ENCODE results near the gene PJA2. TPM values are rescaled to one million over a fixed set of nuclear protein-coding genes. Genes with fewer than 3 reads are reported as not detected.
"Not testable (repeated sequence)": the region's sequence is repeated elsewhere in the genome, so short reads cannot be mapped to it uniquely, and the experiment has no call there.

The PJA2 gene
- total RNA-seq, 4 donors from 2014 or later = 74.3 to 229 (median 135) TPM

- Histone ChIP-seq H3K27ac (no peak overlapping the region), H3K27me3 (no peaks in the 10 kb centered on the region), H3K4me1 (no peaks in the 10 kb centered on the region), H3K4me3 (no peak overlapping the region), H3K9me3 (no peaks in the 10 kb centered on the region), H3K36me3 (no peaks in the 10 kb centered on the region)
- TF ChIP-seq POLR2A (IDR thresholded peaks at IDR 0.05) = no peak
- TF ChIP-seq, protein P1, sequence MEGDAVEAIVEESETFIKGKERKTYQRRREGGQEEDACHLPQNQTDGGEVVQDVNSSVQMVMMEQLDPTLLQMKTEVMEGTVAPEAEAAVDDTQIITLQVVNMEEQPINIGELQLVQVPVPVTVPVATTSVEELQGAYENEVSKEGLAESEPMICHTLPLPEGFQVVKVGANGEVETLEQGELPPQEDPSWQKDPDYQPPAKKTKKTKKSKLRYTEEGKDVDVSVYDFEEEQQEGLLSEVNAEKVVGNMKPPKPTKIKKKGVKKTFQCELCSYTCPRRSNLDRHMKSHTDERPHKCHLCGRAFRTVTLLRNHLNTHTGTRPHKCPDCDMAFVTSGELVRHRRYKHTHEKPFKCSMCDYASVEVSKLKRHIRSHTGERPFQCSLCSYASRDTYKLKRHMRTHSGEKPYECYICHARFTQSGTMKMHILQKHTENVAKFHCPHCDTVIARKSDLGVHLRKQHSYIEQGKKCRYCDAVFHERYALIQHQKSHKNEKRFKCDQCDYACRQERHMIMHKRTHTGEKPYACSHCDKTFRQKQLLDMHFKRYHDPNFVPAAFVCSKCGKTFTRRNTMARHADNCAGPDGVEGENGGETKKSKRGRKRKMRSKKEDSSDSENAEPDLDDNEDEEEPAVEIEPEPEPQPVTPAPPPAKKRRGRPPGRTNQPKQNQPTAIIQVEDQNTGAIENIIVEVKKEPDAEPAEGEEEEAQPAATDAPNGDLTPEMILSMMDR (IDR thresholded peaks at IDR 0.05) = no peak
- intact Hi-C loops (cut with DNase I; ENCODE audit: low total_unique reads) = no loop called here
- DNase-seq = no peak
Measured at GRCh38 chr5:109299557-109299956, 110.2 kb downstream of the PJA2 start.

DNA sequence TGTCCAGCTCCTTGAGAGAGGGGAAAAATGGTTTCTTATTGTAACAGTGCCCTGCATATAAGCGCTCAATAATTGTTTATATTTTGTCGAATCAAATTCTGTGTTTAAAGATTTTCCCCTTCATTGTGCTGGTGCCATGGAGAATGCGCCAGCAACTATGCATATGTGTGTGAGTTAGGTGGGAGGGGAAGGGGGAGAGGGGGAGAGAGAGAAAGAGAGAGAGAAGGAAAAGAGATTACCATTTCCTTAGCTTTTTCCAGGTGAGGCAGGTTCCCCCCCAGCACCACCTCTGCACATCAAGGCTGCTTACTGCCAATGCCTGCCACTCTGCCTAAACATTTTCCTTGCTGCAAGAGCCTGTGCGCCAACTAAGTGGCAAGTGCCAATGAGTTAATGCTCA lies 111.0 kb downstream of the PJA2 start:
- intact Hi-C loops (cut with DNase I; ENCODE audit: low total_unique reads) = no loop called here
- Histone ChIP-seq H3K36me3 (no peaks in the 10 kb centered on the region), H3K27ac (no peak overlapping the region), H3K4me1 (no peaks in the 10 kb centered on the region), H3K27me3 (no peaks in the 10 kb centered on the region), H3K9me3 (no peaks in the 10 kb centered on the region), H3K4me3 (no peak overlapping the region)
- DNase-seq = no peak
- TF ChIP-seq, protein P1 (IDR thresholded peaks at IDR 0.05) = no peak
- TF ChIP-seq POLR2A (IDR thresholded peaks at IDR 0.05) = no peak

DNA sequence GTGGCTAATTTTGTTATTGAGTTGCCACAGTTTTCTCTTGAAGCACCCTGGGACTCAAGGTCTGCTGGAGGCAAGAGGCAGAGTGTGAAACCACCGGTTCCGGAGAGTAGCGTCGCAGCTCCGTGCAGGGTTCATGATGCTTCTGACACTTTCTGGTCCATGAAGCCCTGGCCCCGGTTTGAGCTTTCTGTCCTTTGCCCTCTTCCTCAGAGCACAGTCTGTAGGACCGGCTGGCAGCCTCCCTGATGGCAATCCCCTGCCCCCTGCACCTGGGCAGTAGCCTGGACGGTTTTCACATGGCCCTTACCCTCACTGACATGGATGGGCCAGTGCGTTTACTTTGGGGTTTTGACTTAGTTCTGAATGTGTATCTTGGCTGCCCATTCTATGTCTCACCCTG lies 111.9 kb downstream of the PJA2 start:
- no peak for DNase-seq
- H3K27ac ChIP-seq = no peak overlapping the region
- intact Hi-C loops (cut with DNase I; ENCODE audit: low total_unique reads) = no loop called here
- no peaks in the 10 kb centered on the region for H3K27me3 ChIP-seq
- H3K4me3 ChIP-seq = no peak overlapping the region
- no peak for TF ChIP-seq POLR2A (IDR thresholded peaks at IDR 0.05)
- TF ChIP-seq, protein P1 (IDR thresholded peaks at IDR 0.05) = no peak
- no peaks in the 10 kb centered on the region for H3K9me3 ChIP-seq
- H3K36me3 ChIP-seq = no peaks in the 10 kb centered on the region
- no peaks in the 10 kb centered on the region for H3K4me1 ChIP-seq

DNA sequence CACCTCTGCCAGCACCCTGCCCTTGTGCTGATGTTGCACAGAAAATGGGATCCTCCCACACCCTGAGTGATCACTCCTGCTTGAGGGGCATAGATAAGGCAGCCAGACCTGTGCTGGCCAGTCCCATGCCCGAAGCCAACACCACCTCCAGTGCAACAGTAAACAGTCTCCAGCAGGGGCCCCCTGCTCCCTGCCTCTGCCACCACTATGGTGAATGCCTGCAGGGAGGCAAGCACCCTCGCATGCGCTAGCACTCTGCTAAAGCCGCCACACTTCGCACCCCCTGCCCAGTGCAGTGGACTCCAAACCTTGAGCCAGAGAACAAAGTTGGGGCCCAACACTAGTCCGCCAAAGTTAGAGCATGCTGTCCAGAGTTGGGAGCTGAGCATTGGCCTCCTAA lies 118.7 kb downstream of the PJA2 start:
- H3K27ac ChIP-seq = no peak overlapping the region
- intact Hi-C loops (cut with DNase I; ENCODE audit: low total_unique reads) = no loop called here
- H3K9me3 ChIP-seq = no peaks in the 10 kb centered on the region
- no peaks in the 10 kb centered on the region for H3K27me3 ChIP-seq
- no peak overlapping the region for H3K4me3 ChIP-seq
- no peaks in the 10 kb centered on the region for H3K36me3 ChIP-seq
- DNase-seq = no peak
- no peaks in the 10 kb centered on the region for H3K4me1 ChIP-seq
- no peak for TF ChIP-seq POLR2A (IDR thresholded peaks at IDR 0.05)
- TF ChIP-seq, protein P1 (IDR thresholded peaks at IDR 0.05) = no peak

- Histone ChIP-seq H3K9me3 (no peaks in the 10 kb centered on the region), H3K36me3 (no peaks in the 10 kb centered on the region), H3K27me3 (no peaks in the 10 kb centered on the region), H3K27ac (no peak overlapping the region), H3K4me1 (no peaks in the 10 kb centered on the region), H3K4me3 (no peak overlapping the region)
- DNase-seq = no peak
- intact Hi-C loops (cut with DNase I; ENCODE audit: low total_unique reads) = no loop called here
- no peak for TF ChIP-seq POLR2A (IDR thresholded peaks at IDR 0.05)
- TF ChIP-seq, protein P1 (IDR thresholded peaks at IDR 0.05) = no peak
Measured at GRCh38 chr5:109290231-109290630, 119.5 kb downstream of the PJA2 start.

- H3K27ac ChIP-seq; H3K27me3 ChIP-seq; H3K36me3 ChIP-seq; H3K9me3 ChIP-seq; DNase-seq; H3K4me3 ChIP-seq; intact Hi-C loops (cut with DNase I; ENCODE audit: low total_unique reads); H3K4me1 ChIP-seq: not testable (repeated sequence)
Measured at GRCh38 chr5:109286628-109287027, 123.1 kb downstream of the PJA2 start.
